ENCODE measurements around the gene TAF5L. TPM values are rescaled to one million over a fixed set of nuclear protein-coding genes. Genes with fewer than 3 reads are reported as not detected.

TAF5L gene
- total RNA-seq, 1 donor from 2014 or later = 21.7 TPM

- no peak overlapping the region for H3K27ac ChIP-seq
- no peak for TF ChIP-seq CTCF (IDR thresholded peaks at IDR 0.05)
- no peaks in the 10 kb centered on the region for H3K36me3 ChIP-seq
- H3K27me3 ChIP-seq = no peaks in the 10 kb centered on the region
- DNase-seq (ENCODE audit: low spot score in 2 of 2) = no peak
- H3K4me3 ChIP-seq = no peak overlapping the region
- H3K4me1 ChIP-seq = no peaks in the 10 kb centered on the region
- intact Hi-C loops (cut with DNase I) = no loop called here
- no peaks in the 10 kb centered on the region for H3K9me3 ChIP-seq
Measured at GRCh38 chr1:229669333-229669732, 43.4 kb upstream of the TAF5L start.

- Histone ChIP-seq H3K27ac (no peak overlapping the region), H3K27me3 (no peaks in the 10 kb centered on the region)
- intact Hi-C loops (cut with DNase I) = no loop called here
Measured at GRCh38 chr1:229666585-229666984, 40.7 kb upstream of the TAF5L start.

GRCh38 chr1:229665912-229666558 is 40.1 kb upstream of the TAF5L start:
- intact Hi-C loops (cut with DNase I) = no loop called here
- H3K9me3 ChIP-seq = no peaks in the 10 kb centered on the region
- no peaks in the 10 kb centered on the region for H3K4me1 ChIP-seq
- TF ChIP-seq CTCF (IDR thresholded peaks at IDR 0.05) = no peak
- H3K27me3 ChIP-seq = no peaks in the 10 kb centered on the region
- DNase-seq (ENCODE audit: low spot score in 2 of 2) = no peak
- no peak overlapping the region for H3K4me3 ChIP-seq
- no peak overlapping the region for H3K27ac ChIP-seq
- no peaks in the 10 kb centered on the region for H3K36me3 ChIP-seq

More at GRCh38 chr1:229666585-229666984, 40.7 kb upstream of the TAF5L start:
- Histone ChIP-seq H3K9me3 (no peaks in the 10 kb centered on the region), H3K4me1 (no peaks in the 10 kb centered on the region), H3K4me3 (no peak overlapping the region), H3K36me3 (no peaks in the 10 kb centered on the region)
- TF ChIP-seq CTCF (IDR thresholded peaks at IDR 0.05) = no peak
- DNase-seq (ENCODE audit: low spot score in 2 of 2) = no peak

GRCh38 chr1:229664133-229664689 is 38.3 kb upstream of the TAF5L start:
- H3K27ac ChIP-seq = no peak overlapping the region
- H3K36me3 ChIP-seq = peaks cover 0 to 9% of the 10 kb centered on the region in 2 donors
- no peaks in the 10 kb centered on the region for H3K9me3 ChIP-seq
- no peak for TF ChIP-seq CTCF (IDR thresholded peaks at IDR 0.05)
- no peak overlapping the region for H3K4me3 ChIP-seq
- intact Hi-C loops (cut with DNase I) = loop anchor here (5.0 kb wide), 1 partner anchor 403 kb away; the partner anchor contains the start of gene GALNT2
- DNase-seq (ENCODE audit: low spot score in 2 of 2) = no peak
- no peaks in the 10 kb centered on the region for H3K27me3 ChIP-seq
- H3K4me1 ChIP-seq = no peaks in the 10 kb centered on the region

GRCh38 chr1:229661897-229662296 is 36.0 kb upstream of the TAF5L start:
- Histone ChIP-seq H3K36me3 (peaks cover 0 to 17% of the 10 kb centered on the region in 2 donors), H3K9me3 (no peaks in the 10 kb centered on the region), H3K4me1 (no peaks in the 10 kb centered on the region), H3K4me3 (no peak overlapping the region), H3K27ac (peak overlapping the region in 1 of 2 donors; percentile 10), H3K27me3 (no peaks in the 10 kb centered on the region)
- TF ChIP-seq CTCF (IDR thresholded peaks at IDR 0.05) = no peak
- intact Hi-C loops (cut with DNase I) = loop anchor here (1.0 to 5.0 kb wide), 3 partner anchors 405 to 648 kb away; partner anchors contain the start of gene GALNT2
- no peak for DNase-seq (ENCODE audit: low spot score in 2 of 2)
